ENCODE data around the gene DNM3.
A peak's percentile ranks its signal among the peaks of the same experiment; 100 is the strongest.

DNM3 gene

GRCh38 chr1:172308142-172308541 is 466.8 kb downstream of the DNM3 start:
- DNase-seq (ENCODE audit: low read depth), result no peak
- no peak for TF ChIP-seq CTCF (IDR thresholded peaks at IDR 0.05; ENCODE audit: low read length, missing control alignments)

GRCh38 chr1:172308577-172308976 is 467.3 kb downstream of the DNM3 start:
- peak; percentile 44 for DNase-seq (ENCODE audit: low read depth)
- no peak for TF ChIP-seq CTCF (IDR thresholded peaks at IDR 0.05; ENCODE audit: low read length, missing control alignments)
- no peak overlapping the region for H3K4me3 ChIP-seq (replicated peaks; ENCODE audit: low read depth, low read length)

More at GRCh38 chr1:172308142-172308541, 466.8 kb downstream of the DNM3 start:
- H3K4me3 ChIP-seq (replicated peaks; ENCODE audit: low read depth, low read length), result no peak overlapping the region

- no peak overlapping the region for H3K4me3 ChIP-seq (replicated peaks; ENCODE audit: low read depth, low read length)
- DNase-seq (ENCODE audit: low read depth), result peak; percentile 72
- peak; percentile 37 for TF ChIP-seq CTCF (IDR thresholded peaks at IDR 0.05; ENCODE audit: low read length, missing control alignments)
These were observed 479.4 kb downstream of the DNM3 start for GRCh38 chr1:172320733-172321132.

- no peak for TF ChIP-seq CTCF (IDR thresholded peaks at IDR 0.05; ENCODE audit: low read length, missing control alignments)
- peak; percentile 56 for DNase-seq (ENCODE audit: low read depth)
- H3K4me3 ChIP-seq (replicated peaks; ENCODE audit: low read depth, low read length), result no peak overlapping the region
These were observed 480.2 kb downstream of the DNM3 start for GRCh38 chr1:172321451-172321850.

GRCh38 chr1:172322219-172323061 is 481.1 kb downstream of the DNM3 start:
- peak; percentile 4 for TF ChIP-seq CTCF (IDR thresholded peaks at IDR 0.05; ENCODE audit: low read length, missing control alignments)
- peak overlapping the region; percentile 35 for H3K4me3 ChIP-seq (replicated peaks; ENCODE audit: low read depth, low read length)
- DNase-seq (ENCODE audit: low read depth), result peak; percentile 93

GRCh38 chr1:172323686-172324085 is 482.4 kb downstream of the DNM3 start:
- DNase-seq (ENCODE audit: low read depth), result peak; percentile 4
- no peak for TF ChIP-seq CTCF (IDR thresholded peaks at IDR 0.05; ENCODE audit: low read length, missing control alignments)
- no peak overlapping the region for H3K4me3 ChIP-seq (replicated peaks; ENCODE audit: low read depth, low read length)

GRCh38 chr1:172324086-172324485 is 482.8 kb downstream of the DNM3 start:
- TF ChIP-seq CTCF (IDR thresholded peaks at IDR 0.05; ENCODE audit: low read length, missing control alignments), result no peak
- DNase-seq (ENCODE audit: low read depth), result no peak
- H3K4me3 ChIP-seq (replicated peaks; ENCODE audit: low read depth, low read length), result no peak overlapping the region
